Peyer's patch (tissue), 4 donors: ENCODE measurements around the gene LYPD8. TPM values are rescaled to one million over a fixed set of nuclear protein-coding genes. Genes with fewer than 3 reads are reported as not detected.

ENCODE experiments used
- DNase-seq, 3 donors: peaks; one replicate each; pipeline ENCODE4 v3.0.0-alpha.2; 2017 to 2019
- H3K27ac ChIP-seq, 4 donors: fragments of 200-600 bp; sonication (generic); one replicate each; pipeline ENCODE4 v1.5.1; 2016 to 2019
- H3K27me3 ChIP-seq, 2 donors: fragments of 200-600 bp; sonication (generic); one replicate each; pipeline ENCODE4 v1.5.1; 2019
- H3K36me3 ChIP-seq, 3 donors: fragments of 200-600 bp; sonication (generic); one replicate each; pipeline ENCODE4 v1.5.1; 2016 to 2019
- H3K4me1 ChIP-seq, 4 donors: fragments of 200-600 bp; sonication (generic); one replicate each; pipeline ENCODE4 v1.5.1; 2016 to 2019
- H3K4me3 ChIP-seq, 4 donors: fragments of 200-600 bp; sonication (generic); 1 replicate in 3 of 4; 2 replicates in 1 of 4; pipeline ENCODE4 v1.5.1; 2016 to 2019; ENCODE audit warnings: mild to moderate bottlenecking in 1 of 4
- H3K9me3 ChIP-seq, 4 donors: fragments of 200-600 bp; sonication (generic); one replicate each; pipeline ENCODE4 v1.5.1; 2016 to 2019; ENCODE audit warnings: mild to moderate bottlenecking in 1 of 4
- POLR2A ChIP-seq, 2 donors: fragments of 450-650 bp; IDR thresholded peaks; one replicate each; pipeline ENCODE4 v1.5.1; 2017; ENCODE audit warnings: antibody characterized with exemption in 2 of 2, mild to moderate bottlenecking in 2 of 2, moderate library complexity in 2 of 2
- total RNA-seq, 4 donors: library from RNA; depleted of rRNA; stranded (reverse); fragments of >200 nt; gene quantifications; one replicate each; pipeline ENCODE4 v1.1.0, GENCODE V29; 2016
- TF ChIP-seq, protein P1 (sequence below), 6 experiments: fragments of 450-650 bp in 4 of 6; fragments of 200-600 bp in 2 of 6; sonication (generic) in 1 of 6; IDR thresholded peaks; one replicate each; pipeline ENCODE4 v1.5.1; 2017 to 2019; ENCODE audit warnings: antibody characterized with exemption in 6 of 6, mild to moderate bottlenecking in 3 of 6, moderate library complexity in 1 of 6

The LYPD8 gene
- total RNA-seq, 4 donors from 2014 or later = 28.5 to 53.8 (median 34.7) TPM; not detected in 1

DNA sequence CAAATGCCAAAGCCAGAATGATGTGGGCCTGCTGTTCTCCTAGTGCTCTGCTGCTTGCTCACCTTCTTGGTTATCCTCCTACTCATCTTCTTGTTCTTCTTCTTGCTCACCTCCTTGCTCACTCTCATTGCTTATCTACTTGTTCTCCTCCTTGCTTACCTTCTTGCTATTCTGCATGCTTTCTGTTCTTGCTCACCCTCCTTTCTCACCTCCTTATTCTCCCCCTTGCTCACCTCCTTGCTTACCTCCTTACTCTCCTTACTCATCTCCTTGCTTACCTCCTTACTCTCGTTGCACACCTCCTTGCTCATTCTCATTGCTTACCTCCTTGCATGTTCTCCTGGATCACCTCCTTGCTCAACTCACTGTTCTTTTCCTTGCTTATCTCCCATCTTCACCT, 52.8 kb downstream of the LYPD8 start, which contains the start of gene OR14I1:
Gene OR14I1, minus strand, starts transcription at position 53 of the 400 bp plus-strand sequence.
- Histone ChIP-seq H3K27me3 (no peaks in the 10 kb centered on the region), H3K4me1 (peaks cover 0 to 6% (median 0%) of the 10 kb centered on the region in 4 donors), H3K4me3 (no peak within 1 kb of the TSS), H3K9me3 (no peaks in the 10 kb centered on the region), H3K36me3 (no peaks in the 10 kb centered on the region), H3K27ac (no peak within 1 kb of the TSS)
- TF ChIP-seq, protein P1, sequence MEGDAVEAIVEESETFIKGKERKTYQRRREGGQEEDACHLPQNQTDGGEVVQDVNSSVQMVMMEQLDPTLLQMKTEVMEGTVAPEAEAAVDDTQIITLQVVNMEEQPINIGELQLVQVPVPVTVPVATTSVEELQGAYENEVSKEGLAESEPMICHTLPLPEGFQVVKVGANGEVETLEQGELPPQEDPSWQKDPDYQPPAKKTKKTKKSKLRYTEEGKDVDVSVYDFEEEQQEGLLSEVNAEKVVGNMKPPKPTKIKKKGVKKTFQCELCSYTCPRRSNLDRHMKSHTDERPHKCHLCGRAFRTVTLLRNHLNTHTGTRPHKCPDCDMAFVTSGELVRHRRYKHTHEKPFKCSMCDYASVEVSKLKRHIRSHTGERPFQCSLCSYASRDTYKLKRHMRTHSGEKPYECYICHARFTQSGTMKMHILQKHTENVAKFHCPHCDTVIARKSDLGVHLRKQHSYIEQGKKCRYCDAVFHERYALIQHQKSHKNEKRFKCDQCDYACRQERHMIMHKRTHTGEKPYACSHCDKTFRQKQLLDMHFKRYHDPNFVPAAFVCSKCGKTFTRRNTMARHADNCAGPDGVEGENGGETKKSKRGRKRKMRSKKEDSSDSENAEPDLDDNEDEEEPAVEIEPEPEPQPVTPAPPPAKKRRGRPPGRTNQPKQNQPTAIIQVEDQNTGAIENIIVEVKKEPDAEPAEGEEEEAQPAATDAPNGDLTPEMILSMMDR (IDR thresholded peaks at IDR 0.05) = no peak
- TF ChIP-seq POLR2A (IDR thresholded peaks at IDR 0.05) = no peak
- no peak for DNase-seq

DNA sequence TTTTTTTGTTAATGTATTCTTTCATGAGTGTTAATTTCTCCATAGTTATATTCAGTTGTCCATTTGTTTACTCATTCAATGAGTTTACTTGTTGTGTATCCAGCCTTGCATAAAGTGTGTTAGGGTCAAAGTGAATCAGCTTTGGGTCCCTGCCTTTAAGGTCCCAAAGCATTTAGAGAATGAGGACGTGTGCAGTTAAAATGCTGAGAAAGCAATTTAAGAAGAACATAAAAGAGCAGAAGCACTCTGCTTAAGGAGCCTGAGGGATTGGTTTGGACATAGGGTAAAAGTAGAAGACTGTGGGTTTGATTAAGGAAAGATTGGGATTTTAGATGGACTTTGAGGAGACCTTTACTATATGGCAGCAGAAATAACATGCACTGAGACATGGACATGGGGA, 56.5 kb downstream of the LYPD8 start:
- TF ChIP-seq POLR2A (IDR thresholded peaks at IDR 0.05) = no peak
- TF ChIP-seq, protein P1 (IDR thresholded peaks at IDR 0.05) = no peak
- no peak for DNase-seq
- Histone ChIP-seq H3K4me1 (peaks cover 0 to 4% (median 0%) of the 10 kb centered on the region in 4 donors), H3K4me3 (no peak overlapping the region), H3K9me3 (no peaks in the 10 kb centered on the region), H3K36me3 (no peaks in the 10 kb centered on the region), H3K27me3 (no peaks in the 10 kb centered on the region), H3K27ac (no peak overlapping the region)

DNA sequence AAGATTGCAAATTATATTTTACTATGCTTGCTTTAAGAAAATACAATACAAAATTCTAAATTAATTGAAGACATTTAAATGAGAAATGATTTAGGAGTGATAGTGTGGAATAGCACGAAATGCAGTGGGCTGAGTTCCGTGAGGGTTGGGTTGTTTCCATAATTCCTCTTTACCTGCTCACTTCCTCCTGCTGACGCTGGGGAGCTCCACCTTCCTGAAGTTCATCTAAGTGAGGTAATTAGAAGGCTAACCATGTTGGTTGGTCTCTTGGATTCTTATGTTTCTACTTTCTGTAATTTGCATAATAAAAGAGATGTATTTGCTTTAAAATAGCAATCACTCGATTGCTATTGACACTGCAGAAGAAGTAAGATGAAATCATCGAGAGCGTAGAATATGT, 57.7 kb downstream of the LYPD8 start:
- H3K4me3 ChIP-seq = no peak overlapping the region
- H3K27me3 ChIP-seq = no peaks in the 10 kb centered on the region
- no peaks in the 10 kb centered on the region for H3K9me3 ChIP-seq
- no peaks in the 10 kb centered on the region for H3K4me1 ChIP-seq
- TF ChIP-seq POLR2A (IDR thresholded peaks at IDR 0.05) = no peak
- TF ChIP-seq, protein P1 (IDR thresholded peaks at IDR 0.05) = peak in 4 of 6 experiments; percentile 11 to 52 (median 40)
- H3K36me3 ChIP-seq = no peaks in the 10 kb centered on the region
- H3K27ac ChIP-seq = no peak overlapping the region
- peak in 1 of 3 donors; percentile 52 for DNase-seq

DNA sequence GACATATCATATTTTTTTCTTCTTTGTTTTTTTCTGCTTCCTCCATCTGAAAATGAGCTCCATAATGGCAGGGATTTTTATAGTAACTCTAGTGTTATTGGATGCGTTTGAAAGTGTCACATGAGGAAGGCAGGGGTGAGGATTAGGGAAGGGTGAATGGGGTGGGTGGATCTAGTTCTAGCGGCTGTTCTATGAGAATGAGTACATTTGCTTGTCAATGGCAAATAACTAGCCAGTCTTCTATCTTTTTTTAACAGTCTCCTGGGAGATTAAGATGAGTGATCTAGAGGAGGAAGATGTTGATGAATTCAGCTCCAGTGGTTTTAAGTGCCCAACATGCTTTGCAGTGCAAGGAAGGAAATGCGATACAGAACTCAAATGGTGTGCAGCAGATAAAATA, 58.8 kb downstream of the LYPD8 start:
- no peak for TF ChIP-seq POLR2A (IDR thresholded peaks at IDR 0.05)
- TF ChIP-seq, protein P1 (IDR thresholded peaks at IDR 0.05) = no peak
- H3K27me3 ChIP-seq = no peaks in the 10 kb centered on the region
- DNase-seq = no peak
- H3K9me3 ChIP-seq = no peaks in the 10 kb centered on the region
- H3K4me3 ChIP-seq = no peak overlapping the region
- H3K36me3 ChIP-seq = no peaks in the 10 kb centered on the region
- no peaks in the 10 kb centered on the region for H3K4me1 ChIP-seq
- H3K27ac ChIP-seq = no peak overlapping the region

DNA sequence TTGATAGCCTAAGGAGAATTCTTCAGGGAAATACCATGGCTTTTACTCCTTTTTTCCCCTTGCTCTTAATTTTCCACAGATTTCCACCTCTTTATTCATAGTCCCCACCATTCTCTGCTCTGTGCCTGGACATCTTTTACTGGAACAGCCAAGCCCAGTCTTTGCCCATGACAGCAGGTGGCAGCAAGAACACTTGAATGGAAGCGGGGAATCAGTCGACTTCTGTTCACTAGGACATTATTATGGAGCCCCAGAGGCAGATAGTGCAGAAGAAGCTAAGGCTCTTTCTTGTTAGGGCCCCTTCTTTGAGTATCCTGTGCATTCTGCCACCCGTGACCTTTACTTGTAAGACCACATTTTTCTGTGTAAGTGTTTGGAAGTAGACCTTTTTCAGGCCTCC, 59.3 kb downstream of the LYPD8 start:
- peak in 2 of 3 donors; percentile 48 to 65 for DNase-seq
- no peak overlapping the region for H3K27ac ChIP-seq

More for the DNA sequence above, 59.3 kb downstream of the LYPD8 start:
- Histone ChIP-seq H3K4me3 (no peak overlapping the region), H3K27me3 (no peaks in the 10 kb centered on the region), H3K36me3 (no peaks in the 10 kb centered on the region), H3K9me3 (no peaks in the 10 kb centered on the region), H3K4me1 (no peaks in the 10 kb centered on the region)
- TF ChIP-seq, protein P1 (IDR thresholded peaks at IDR 0.05) = peak in 4 of 6 experiments; percentile 30 to 64 (median 58)
- no peak for TF ChIP-seq POLR2A (IDR thresholded peaks at IDR 0.05)
